ENCODE results near the gene GHRL.

- no peak for TF ChIP-seq POLR2A (IDR thresholded peaks at IDR 0.05)
- TF ChIP-seq CTCF (IDR thresholded peaks at IDR 0.05) = no peak
- TF ChIP-seq POLR2AphosphoS5 (IDR thresholded peaks at IDR 0.05) = no peak
- TF ChIP-seq EP300 (IDR thresholded peaks at IDR 0.05; ENCODE audit: low read depth) = no peak
These were observed 6.4 kb upstream of the GHRL start for GRCh38 chr3:10299175-10299574.
